Measurements from ENCODE around the gene ANKH. TPM values are rescaled to one million over a fixed set of nuclear protein-coding genes. Genes with fewer than 3 reads are reported as not detected.

The ANKH gene
- total RNA-seq, 6 donors from 2014 or later: 17.2 to 66.7 (median 24.5) TPM

GRCh38 chr5:14884062-14884612 lies 12.6 kb upstream of the ANKH start:
- DNase-seq (no peak), ATAC-seq (ENCODE audit: low FRiP score in 2 of 2) (no peak)
- TF ChIP-seq CTCF (IDR thresholded peaks at IDR 0.05) (no peak), EP300 (IDR thresholded peaks at IDR 0.05) (no peak), POLR2AphosphoS5 (IDR thresholded peaks at IDR 0.05) (no peak), POLR2A (IDR thresholded peaks at IDR 0.05) (no peak)
- H3K9me3 ChIP-seq: no peaks in the 10 kb centered on the region
- no peak overlapping the region for H3K27ac ChIP-seq
- H3K4me1 ChIP-seq: no peaks in the 10 kb centered on the region
- H3K36me3 ChIP-seq: no peaks in the 10 kb centered on the region
- no peak overlapping the region for H3K4me3 ChIP-seq
- H3K27me3 ChIP-seq: no peaks in the 10 kb centered on the region
- WGBS, 2 donors: 90 to 93% methylated on average over 4 of the region's 4 CpGs

GRCh38 chr5:14882658-14883580 lies 11.3 kb upstream of the ANKH start:
- no peaks in the 10 kb centered on the region for H3K27me3 ChIP-seq
- no peak overlapping the region for H3K27ac ChIP-seq
- peak in 1 of 2 donors; percentile 13 for ATAC-seq (ENCODE audit: low FRiP score in 2 of 2)
- H3K4me1 ChIP-seq: no peaks in the 10 kb centered on the region
- no peaks in the 10 kb centered on the region for H3K9me3 ChIP-seq
- 81 to 84% methylated on average over 8 to 10 of the region's 10 CpGs for WGBS, 2 donors
- no peak overlapping the region for H3K4me3 ChIP-seq
- TF ChIP-seq EP300 (IDR thresholded peaks at IDR 0.05): no peak
- TF ChIP-seq CTCF (IDR thresholded peaks at IDR 0.05): no peak
- TF ChIP-seq POLR2A (IDR thresholded peaks at IDR 0.05): no peak
- TF ChIP-seq POLR2AphosphoS5 (IDR thresholded peaks at IDR 0.05): no peak
- no peak for DNase-seq
- no peaks in the 10 kb centered on the region for H3K36me3 ChIP-seq

- WGBS, 2 donors: 86 to 87% methylated on average over 9 of the region's 9 CpGs
Measured at GRCh38 chr5:14881826-14882225, 10.2 kb upstream of the ANKH start.

GRCh38 chr5:14880688-14881087 lies 9.1 kb upstream of the ANKH start:
- ATAC-seq (ENCODE audit: low FRiP score in 2 of 2) (no peak), DNase-seq (no peak)
- Histone ChIP-seq H3K9me3 (no peaks in the 10 kb centered on the region), H3K27me3 (no peaks in the 10 kb centered on the region), H3K27ac (no peak overlapping the region), H3K36me3 (no peaks in the 10 kb centered on the region), H3K4me1 (no peaks in the 10 kb centered on the region), H3K4me3 (no peak overlapping the region)
- 94% methylated on average over 1 of the region's 1 CpG; no CpG with 5 or more reads in 1 of the 2 donors for WGBS, 2 donors
- TF ChIP-seq CTCF (IDR thresholded peaks at IDR 0.05): no peak
- TF ChIP-seq EP300 (IDR thresholded peaks at IDR 0.05): no peak
- no peak for TF ChIP-seq POLR2AphosphoS5 (IDR thresholded peaks at IDR 0.05)
- no peak for TF ChIP-seq POLR2A (IDR thresholded peaks at IDR 0.05)

More at GRCh38 chr5:14881826-14882225, 10.2 kb upstream of the ANKH start:
- no peaks in the 10 kb centered on the region for H3K27me3 ChIP-seq
- H3K4me3 ChIP-seq: no peak overlapping the region
- no peak overlapping the region for H3K27ac ChIP-seq
- H3K9me3 ChIP-seq: no peaks in the 10 kb centered on the region
- H3K36me3 ChIP-seq: no peaks in the 10 kb centered on the region
- no peaks in the 10 kb centered on the region for H3K4me1 ChIP-seq
- TF ChIP-seq POLR2AphosphoS5 (IDR thresholded peaks at IDR 0.05) (no peak), POLR2A (IDR thresholded peaks at IDR 0.05) (no peak), EP300 (IDR thresholded peaks at IDR 0.05) (no peak), CTCF (IDR thresholded peaks at IDR 0.05) (no peak)
- no peak for ATAC-seq (ENCODE audit: low FRiP score in 2 of 2)
- DNase-seq: no peak
